ENCODE data around the gene SOS1.

- TF ChIP-seq CTCF (IDR thresholded peaks at IDR 0.05), result no peak
- no peak for TF ChIP-seq POLR2A (IDR thresholded peaks at IDR 0.05)
Measured at GRCh38 chr2:39039072-39039471, 81.8 kb downstream of the SOS1 start.

Measured in uterus (tissue), 2 donors.